ENCODE data around the gene TP53.

GRCh38 chr17:7700510-7700909, 13.2 kb upstream of the TP53 start:
- TF ChIP-seq CTCF (IDR thresholded peaks at IDR 0.05; ENCODE audit: low read depth, low read length, poor library complexity, severe bottlenecking) = no peak
- TF ChIP-seq EZH2phosphoT487 (IDR thresholded peaks at IDR 0.05; ENCODE audit: borderline replicate concordance, low read length) = no peak
